ENCODE measurements around the gene UFD1.
"Not testable (repeated sequence)": the region's sequence is repeated elsewhere in the genome, so short reads cannot be mapped to it uniquely, and the experiment has no call there.

UFD1 gene

GRCh38 chr22:19453718-19454117 is 25.3 kb downstream of the UFD1 start:
- in situ Hi-C loops (cut with HindIII; ENCODE audit: low sequenced_read_pairs), result loop anchor here (25.0 kb wide), 1 partner anchor 159 kb away; no protein-coding TSS in a partner anchor

DNA sequence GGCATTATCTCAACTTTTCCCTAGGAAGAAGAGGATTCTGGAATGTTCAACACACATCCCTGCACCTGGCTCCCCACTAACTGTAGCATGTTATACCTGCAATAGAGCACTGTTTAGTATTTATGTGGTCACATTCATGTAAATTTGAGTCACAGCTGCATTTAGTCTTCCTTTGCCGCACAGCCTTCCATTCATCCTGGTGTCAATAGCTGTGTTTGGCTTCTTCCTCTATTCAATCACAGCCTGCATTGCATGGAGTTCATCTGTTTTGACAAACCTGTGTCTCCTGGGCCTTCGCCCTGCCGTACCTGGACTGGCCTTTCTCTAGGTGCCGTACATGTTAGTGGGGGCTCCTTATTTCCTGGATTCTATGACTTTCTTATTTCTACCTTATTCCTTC is 27.4 kb downstream of the UFD1 start:
- in situ Hi-C loops (cut with HindIII; ENCODE audit: low sequenced_read_pairs), result loop anchor here (25.0 kb wide), 1 partner anchor 161 kb away; no protein-coding TSS in a partner anchor

GRCh38 chr22:19450363-19451175 is 28.4 kb downstream of the UFD1 start:
- in situ Hi-C loops (cut with HindIII; ENCODE audit: low sequenced_read_pairs), result loop anchor here (25.0 kb wide), 1 partner anchor 162 kb away; no protein-coding TSS in a partner anchor

- in situ Hi-C loops (cut with HindIII; ENCODE audit: low sequenced_read_pairs), result no loop called here
Measured at GRCh38 chr22:19449422-19449767, 29.6 kb downstream of the UFD1 start.

GRCh38 chr22:19448739-19449421 is 30.1 kb downstream of the UFD1 start:
- in situ Hi-C loops (cut with HindIII; ENCODE audit: low sequenced_read_pairs), result no loop called here

GRCh38 chr22:19448076-19448607 is 30.9 kb downstream of the UFD1 start:
- in situ Hi-C loops (cut with HindIII; ENCODE audit: low sequenced_read_pairs), result no loop called here

GRCh38 chr22:19447330-19448075 is 31.5 kb downstream of the UFD1 start, which contains the start of gene C22orf39:
Gene C22orf39, minus strand, starts transcription at chr22:19447711. Its CDS starts 23 bp downstream, at chr22:19447688.
- in situ Hi-C loops (cut with HindIII; ENCODE audit: low sequenced_read_pairs), result no loop called here

DNA sequence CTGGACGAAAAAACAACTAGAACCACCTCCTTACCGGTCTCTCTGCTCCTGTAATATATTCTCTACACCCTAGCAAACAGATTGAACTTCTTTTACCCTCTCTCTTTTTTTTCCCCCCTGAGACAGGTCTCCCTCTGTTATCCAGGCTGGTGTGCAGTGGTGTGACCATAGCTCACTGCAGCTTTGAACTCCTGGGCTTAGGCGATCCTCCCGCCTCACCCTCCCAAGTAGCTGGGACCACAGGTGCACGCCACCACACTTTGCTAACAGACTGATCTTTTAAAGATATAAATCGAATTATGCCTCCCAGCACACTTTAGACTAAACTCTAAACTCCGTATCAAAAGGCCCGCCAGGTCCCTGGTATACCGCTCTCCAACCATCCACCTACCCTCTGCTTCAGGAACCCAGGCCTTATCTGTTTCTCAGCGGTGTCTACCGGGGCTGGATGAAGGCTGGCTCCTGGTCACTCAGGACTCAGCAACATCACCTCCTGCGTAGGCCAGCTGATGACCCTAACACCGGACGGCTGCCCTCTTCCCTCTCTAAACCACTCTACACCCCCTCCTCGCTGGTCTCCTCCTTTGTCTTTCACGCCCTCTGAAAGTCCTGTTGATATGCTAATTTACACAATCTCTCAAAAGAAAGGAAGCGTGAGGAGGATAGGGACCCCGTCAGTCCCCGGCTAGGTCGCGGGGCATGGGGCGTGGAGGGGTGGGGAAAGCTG is 32.2 kb downstream of the UFD1 start:
- in situ Hi-C loops (cut with HindIII; ENCODE audit: low sequenced_read_pairs), result no loop called here

DNA sequence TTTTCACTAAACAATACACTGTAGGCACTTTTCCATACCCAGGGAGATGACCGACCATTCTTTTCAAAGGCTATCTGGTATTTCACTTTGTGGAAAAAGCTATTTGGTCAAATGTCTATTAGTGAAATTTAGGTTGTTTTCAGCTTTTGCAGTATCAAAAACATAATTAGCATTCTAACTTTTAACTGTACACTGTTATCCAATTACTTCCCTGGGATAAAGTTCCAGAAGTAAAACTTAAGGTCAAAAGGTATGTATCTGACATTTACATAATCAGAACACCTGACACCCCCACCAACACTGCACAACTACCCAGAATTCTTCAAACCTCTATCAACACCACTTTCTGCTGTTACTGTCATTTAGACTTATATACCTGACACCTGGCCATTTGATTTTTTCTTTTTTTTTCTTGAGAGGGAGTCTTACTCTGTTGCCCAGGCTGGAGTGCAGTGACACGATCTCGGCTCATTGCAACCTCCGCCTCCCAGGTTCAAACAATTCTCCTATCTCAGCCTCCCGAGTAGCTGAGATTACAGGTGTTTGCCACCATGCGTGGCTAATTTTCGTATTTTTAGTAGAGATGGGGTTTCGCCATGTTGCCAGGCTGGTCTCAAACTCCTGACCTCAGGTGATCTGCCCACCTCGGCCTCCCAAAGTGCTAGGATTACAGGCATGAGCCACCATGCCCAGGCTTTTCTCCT is 33.6 kb downstream of the UFD1 start:
- in situ Hi-C loops (cut with HindIII; ENCODE audit: low sequenced_read_pairs), result not testable (repeated sequence)

- in situ Hi-C loops (cut with HindIII; ENCODE audit: low sequenced_read_pairs), result no loop called here
Measured at GRCh38 chr22:19443544-19444211, 35.3 kb downstream of the UFD1 start.

GRCh38 chr22:19442166-19442565 is 36.8 kb downstream of the UFD1 start:
- in situ Hi-C loops (cut with HindIII; ENCODE audit: low sequenced_read_pairs), result no loop called here

DNA sequence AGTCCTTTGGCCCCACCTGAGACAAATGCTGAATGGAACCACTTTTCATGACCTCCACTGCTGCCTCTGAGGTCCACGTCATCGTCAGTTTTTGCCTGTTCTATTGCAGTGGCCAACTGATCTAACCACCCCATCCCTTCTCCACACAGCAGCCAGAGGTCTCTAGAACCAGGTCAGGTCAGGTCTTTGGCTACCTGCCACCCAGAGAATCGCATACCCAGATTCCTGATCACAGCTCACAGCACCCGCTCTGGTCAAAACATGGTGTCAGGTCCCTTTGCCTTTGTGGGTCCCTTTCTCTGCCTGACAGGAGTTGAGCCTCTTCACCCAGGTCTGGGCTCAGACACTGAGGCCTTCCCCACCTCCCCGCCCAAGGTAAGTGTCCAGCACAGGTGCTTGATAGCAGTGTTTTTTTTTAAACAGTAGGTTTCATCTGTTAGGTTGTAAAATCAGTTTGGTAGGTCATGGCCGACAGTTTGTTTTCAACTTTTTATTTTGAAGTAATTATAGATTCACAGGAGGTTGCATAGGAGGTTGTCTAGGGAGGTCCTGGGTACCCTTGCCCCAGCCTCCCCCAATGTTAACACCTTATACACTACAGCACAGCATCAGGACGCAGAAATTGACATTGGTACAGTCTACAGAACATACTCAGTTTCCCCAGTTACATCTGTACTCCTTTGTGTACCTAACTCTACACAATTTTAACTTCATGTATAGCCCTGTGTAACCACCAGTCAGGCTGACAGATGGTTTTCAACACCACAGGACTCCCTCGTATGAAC is 38.4 kb downstream of the UFD1 start:
- in situ Hi-C loops (cut with HindIII; ENCODE audit: low sequenced_read_pairs), result no loop called here

DNA sequence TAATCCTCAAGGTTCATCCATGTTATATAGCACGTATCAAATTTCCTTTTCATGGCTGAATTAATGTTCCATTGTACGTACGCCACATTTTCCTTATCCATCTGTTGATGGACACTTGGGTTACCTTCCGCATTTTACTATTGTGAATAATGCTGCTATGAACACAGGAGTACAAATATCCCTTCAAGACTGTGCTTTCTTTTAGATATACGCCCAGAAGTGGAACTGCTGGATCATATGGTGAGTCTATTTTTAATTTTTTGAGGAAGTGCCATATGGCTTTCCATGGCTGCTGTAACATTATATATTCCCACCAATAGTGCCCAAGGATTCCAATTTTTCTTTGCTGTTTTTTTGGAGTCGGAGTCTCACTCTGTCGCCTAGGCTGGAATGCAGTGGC is 40.7 kb downstream of the UFD1 start:
- in situ Hi-C loops (cut with HindIII; ENCODE audit: low sequenced_read_pairs), result no loop called here

- in situ Hi-C loops (cut with HindIII; ENCODE audit: low sequenced_read_pairs), result not testable (repeated sequence)
Measured at GRCh38 chr22:19436444-19437161, 42.4 kb downstream of the UFD1 start.

DNA sequence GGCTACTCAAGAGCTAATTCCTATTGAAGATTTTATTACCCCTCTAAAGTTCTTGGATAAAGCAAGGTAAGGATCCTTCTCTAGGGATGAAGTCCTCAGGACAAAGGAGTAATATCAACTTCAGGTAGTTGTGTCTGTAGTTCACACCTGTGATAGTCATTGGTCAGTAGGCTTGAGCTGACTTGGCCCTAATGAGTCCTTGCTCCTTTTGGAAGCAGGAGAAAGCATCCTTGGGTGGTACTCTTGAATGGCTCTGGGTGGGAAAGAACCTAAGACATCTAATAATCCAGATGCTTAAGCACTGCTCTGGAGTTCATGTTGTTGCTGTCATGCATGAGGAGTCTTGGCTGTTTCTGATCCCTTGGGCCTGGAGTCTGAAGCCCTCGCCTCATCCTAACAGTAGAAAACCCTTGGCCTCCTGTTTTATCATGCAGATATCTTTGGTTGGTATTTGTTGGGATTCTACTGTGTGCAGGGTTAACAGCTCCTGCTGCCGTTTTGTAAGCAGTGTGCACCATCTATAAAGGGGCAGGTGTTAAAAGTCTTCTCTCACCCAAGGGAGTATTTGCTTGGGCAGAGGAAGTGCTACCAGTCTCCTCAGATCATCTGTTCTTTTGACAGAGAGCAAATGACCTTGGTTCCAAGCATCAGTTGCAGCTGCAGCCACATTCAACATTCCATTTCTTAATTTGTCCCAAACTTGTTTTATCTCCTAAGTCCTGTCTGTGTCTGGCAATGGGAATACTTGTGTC is 44.0 kb downstream of the UFD1 start:
- in situ Hi-C loops (cut with HindIII; ENCODE audit: low sequenced_read_pairs), result no loop called here

DNA sequence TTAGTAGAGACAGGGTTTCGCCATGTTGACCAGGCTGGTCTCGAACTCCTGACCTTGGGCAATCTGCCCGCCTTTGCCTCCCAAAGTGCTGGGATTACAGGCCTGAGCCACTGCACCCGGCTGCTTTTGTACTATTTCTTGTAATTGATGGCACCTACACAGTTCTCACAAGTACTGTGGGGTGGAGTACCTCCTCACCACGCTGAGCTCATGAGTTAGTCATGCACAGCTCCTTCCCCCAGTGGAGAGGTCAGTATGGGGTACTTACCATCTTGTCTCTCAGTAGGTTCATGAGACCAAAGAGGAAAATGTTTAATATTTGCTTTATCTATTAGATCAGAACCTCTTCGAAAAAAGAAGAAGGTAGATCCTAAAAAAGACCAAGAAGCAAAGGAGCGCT is 44.6 kb downstream of the UFD1 start:
- in situ Hi-C loops (cut with HindIII; ENCODE audit: low sequenced_read_pairs), result no loop called here

DNA sequence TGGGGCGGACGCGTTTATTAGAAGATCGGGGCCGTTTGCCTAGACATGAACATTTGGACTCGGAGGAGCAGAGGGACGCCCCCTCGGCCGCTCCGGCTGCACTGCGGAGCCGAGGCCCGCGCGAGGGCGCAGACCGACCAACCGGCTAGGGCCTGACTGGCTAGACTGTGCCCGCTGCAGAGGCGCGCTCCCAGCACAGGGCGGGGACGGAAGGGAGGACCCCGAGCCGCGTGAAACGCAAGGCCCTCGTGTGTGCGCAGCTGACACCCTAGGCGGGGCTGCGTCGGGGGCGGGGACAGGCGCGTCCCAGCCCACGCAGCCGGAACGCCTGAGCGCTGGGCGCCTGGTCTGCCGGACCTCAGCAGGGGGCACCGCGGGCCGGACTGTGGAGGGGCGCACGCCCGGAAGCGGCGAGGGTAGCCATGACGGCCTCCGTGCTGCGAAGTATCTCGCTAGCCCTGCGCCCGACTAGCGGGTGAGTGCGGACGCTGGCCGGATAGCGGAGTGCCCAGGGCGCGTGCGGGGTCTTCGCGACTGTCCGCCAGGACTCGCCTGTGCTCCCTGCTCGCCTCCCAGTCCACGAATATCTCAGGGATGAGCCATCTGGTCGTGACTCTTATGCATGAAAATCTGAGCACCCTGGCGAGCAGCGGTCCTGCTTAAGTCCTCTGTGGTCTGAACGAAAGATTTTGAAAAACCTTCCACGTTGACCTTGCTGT is 46.7 kb downstream of the UFD1 start, which contains the start of gene MRPL40:
MRPL40 (plus strand) TSS at position 413 of the 719 bp plus-strand sequence; CDS start at position 423, 10 bp downstream.
- in situ Hi-C loops (cut with HindIII; ENCODE audit: low sequenced_read_pairs), result no loop called here
